Lower lobe of right lung (tissue), 2 donors: Measurements from ENCODE around the gene UBXN7. TPM values are rescaled to one million over a fixed set of nuclear protein-coding genes. Genes with fewer than 3 reads are reported as not detected.
"Not testable (repeated sequence)": the region's sequence is repeated elsewhere in the genome, so short reads cannot be mapped to it uniquely, and the experiment has no call there.

Source experiments
- ATAC-seq, 2 donors: fragments of 200-7000 bp; cut with Tn5 transposase; one replicate each; pipeline ENCODE4 v1.9.1; 2020 to 2022; ENCODE audit warnings: mild to moderate bottlenecking in 2 of 2, moderate library complexity in 2 of 2
- DNase-seq: peaks from one replicate; pipeline ENCODE4 v3.0.0-alpha.2; 2020
- H3K27ac ChIP-seq: fragments of 200-600 bp; one replicate; pipeline ENCODE4 v1.8.0; 2022
- H3K27me3 ChIP-seq: fragments of 200-600 bp; one replicate; pipeline ENCODE4 v1.8.0; 2022; ENCODE audit warnings: low read depth
- H3K36me3 ChIP-seq: fragments of 200-600 bp; one replicate; pipeline ENCODE4 v1.8.0; 2022; ENCODE audit warnings: mild to moderate bottlenecking
- H3K4me1 ChIP-seq: fragments of 200-600 bp; one replicate; pipeline ENCODE4 v1.8.0; 2022
- H3K4me3 ChIP-seq: fragments of 200-600 bp; one replicate; pipeline ENCODE4 v1.8.0; 2022; ENCODE audit warnings: mild to moderate bottlenecking
- H3K9me3 ChIP-seq: fragments of 200-600 bp; one replicate; pipeline ENCODE4 v1.8.0; 2022
- intact Hi-C: fragments of 100-400 bp; cut with DNase I; formaldehyde crosslinking; loops from one replicate; pipeline ENCODE4 v1.11.0; 2022
- total RNA-seq: library from RNA; stranded (reverse); fragmentation: NEBNext Ultra II Directional; extraction: Animal tissue kit (Norgen Biotek cat#: 25700); gene quantifications from one replicate; pipeline ENCODE4 v1.2.1, GENCODE V29; 2021
- TF ChIP-seq, protein P1 (sequence below): fragments of 200-600 bp; IDR thresholded peaks from one replicate; pipeline ENCODE4 v1.8.0; 2022; ENCODE audit warnings: antibody characterized with exemption, mild to moderate bottlenecking
- donor health status: DM: no; HTN: yes; CAD: no; lungs with severe emphysema.

Gene UBXN7
- total RNA-seq, 1 donor from 2014 or later: 56.2 TPM

GRCh38 chr3:196440696-196441095 is 8.5 kb upstream of the UBXN7 start:
- no peak overlapping the region for H3K27ac ChIP-seq
- ATAC-seq: no peak
- TF ChIP-seq, protein P1, sequence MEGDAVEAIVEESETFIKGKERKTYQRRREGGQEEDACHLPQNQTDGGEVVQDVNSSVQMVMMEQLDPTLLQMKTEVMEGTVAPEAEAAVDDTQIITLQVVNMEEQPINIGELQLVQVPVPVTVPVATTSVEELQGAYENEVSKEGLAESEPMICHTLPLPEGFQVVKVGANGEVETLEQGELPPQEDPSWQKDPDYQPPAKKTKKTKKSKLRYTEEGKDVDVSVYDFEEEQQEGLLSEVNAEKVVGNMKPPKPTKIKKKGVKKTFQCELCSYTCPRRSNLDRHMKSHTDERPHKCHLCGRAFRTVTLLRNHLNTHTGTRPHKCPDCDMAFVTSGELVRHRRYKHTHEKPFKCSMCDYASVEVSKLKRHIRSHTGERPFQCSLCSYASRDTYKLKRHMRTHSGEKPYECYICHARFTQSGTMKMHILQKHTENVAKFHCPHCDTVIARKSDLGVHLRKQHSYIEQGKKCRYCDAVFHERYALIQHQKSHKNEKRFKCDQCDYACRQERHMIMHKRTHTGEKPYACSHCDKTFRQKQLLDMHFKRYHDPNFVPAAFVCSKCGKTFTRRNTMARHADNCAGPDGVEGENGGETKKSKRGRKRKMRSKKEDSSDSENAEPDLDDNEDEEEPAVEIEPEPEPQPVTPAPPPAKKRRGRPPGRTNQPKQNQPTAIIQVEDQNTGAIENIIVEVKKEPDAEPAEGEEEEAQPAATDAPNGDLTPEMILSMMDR: no peak

DNA sequence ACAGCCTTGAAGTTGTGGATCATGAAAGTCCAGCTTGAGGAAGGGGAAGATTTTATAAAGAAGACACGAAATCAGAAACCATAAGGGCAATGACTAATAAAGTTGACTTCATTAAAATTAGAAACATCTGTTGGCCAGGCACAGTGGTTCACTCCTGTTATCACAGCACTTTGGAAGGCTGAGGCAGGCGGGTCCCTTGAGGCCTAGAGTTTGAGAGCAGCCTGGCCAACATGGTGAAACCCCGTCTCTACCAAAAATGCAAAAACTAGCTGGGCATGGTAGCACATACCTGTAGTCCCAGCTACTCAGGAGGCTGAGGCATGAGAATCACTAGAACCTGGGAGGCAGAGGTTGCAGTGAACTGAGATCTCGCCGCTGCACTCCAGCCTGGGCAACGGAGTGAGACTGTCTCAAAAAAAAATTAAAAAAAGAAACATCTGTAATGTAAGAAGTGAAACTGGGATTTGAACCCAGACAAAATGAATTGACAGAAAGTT is 7.9 kb upstream of the UBXN7 start:
- TF ChIP-seq, protein P1: no peak
- Histone ChIP-seq H3K9me3 (no peaks in the 10 kb centered on the region), H3K4me1 (no peaks in the 10 kb centered on the region), H3K36me3 (no peaks in the 10 kb centered on the region), H3K27ac (no peak overlapping the region), H3K4me3 (no peak overlapping the region), H3K27me3 (no peaks in the 10 kb centered on the region)
- DNase-seq: no peak
- intact Hi-C loops: no loop called here
- ATAC-seq: no peak

More at GRCh38 chr3:196440696-196441095, 8.5 kb upstream of the UBXN7 start:
- H3K36me3 ChIP-seq: no peaks in the 10 kb centered on the region
- intact Hi-C loops: no loop called here
- no peaks in the 10 kb centered on the region for H3K9me3 ChIP-seq
- no peak overlapping the region for H3K4me3 ChIP-seq
- no peak for DNase-seq
- no peaks in the 10 kb centered on the region for H3K27me3 ChIP-seq
- no peaks in the 10 kb centered on the region for H3K4me1 ChIP-seq

DNA sequence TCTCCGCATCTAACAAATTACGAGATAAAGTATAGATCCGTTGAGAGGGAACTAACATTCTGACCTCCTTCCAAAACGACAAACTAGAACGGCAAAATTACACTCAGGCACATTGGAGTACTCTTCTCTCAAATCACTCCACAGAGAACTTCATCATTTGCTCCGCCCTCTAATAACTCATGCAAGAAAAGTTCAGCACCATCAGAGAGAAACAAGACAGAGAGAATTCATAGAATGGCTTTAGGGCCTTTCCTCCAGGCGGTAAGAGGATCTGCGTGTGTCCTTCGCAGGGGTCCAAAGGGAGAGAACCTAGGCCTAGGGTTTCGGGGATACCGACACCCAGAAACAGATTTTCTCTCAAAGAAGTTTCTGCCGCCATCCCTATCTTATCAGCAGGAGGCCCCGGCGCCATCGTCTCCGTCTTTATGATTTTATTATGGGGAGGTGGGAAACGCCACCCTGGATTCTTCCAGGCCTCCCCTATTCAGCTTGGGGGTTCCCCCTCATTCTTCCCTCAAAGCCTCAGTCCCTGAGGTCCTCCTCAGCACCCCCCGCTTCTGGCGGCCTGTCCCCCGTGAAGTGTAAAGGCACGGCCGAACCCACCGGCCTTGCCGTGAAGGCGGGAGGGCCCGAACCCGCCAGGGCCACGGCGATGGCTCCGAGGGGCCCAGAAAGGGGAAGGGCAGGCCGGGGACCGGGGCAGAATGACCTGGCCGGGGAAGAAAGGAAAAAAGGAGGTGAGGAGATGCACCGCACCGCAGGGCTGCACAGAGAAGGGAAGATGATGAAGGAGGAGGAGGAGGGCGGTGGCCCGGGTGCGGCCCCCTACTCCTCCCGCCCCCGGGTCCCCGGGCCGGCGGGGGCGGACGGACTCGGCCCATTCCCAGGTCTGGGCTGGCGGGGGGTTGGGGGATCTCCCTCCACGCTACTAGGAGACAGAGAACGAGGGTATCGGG is 768 bp downstream of the UBXN7 start:
- Histone ChIP-seq H3K27ac (peak overlapping the region; percentile 91), H3K4me1 (peaks cover 15% of the 10 kb centered on the region), H3K9me3 (no peaks in the 10 kb centered on the region), H3K36me3 (peaks cover 8% of the 10 kb centered on the region), H3K4me3 (peak overlapping the region; percentile 98), H3K27me3 (no peaks in the 10 kb centered on the region)
- TF ChIP-seq, protein P1: no peak
- DNase-seq: peak; percentile 55
- intact Hi-C loops: no loop called here
- peak; percentile 60 to 63 for ATAC-seq

DNA sequence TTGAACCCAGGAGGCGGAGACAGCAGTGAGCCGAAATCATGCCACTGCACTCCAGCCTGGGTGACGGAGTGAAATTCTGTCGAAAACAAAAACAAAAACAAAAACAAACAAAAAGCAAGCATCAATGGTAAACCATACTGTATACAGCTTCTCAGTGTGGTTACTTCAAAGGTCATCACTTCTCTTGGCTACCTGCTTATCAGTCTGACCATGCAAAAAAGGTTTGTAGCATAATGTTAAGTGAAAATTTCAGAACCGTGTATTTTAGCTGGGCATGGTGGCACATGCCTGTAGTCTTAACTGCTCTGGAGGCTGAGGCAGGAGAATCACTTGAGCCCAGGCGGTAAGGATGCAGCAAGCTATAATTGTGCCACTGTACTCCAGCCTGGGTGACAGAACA is 4.2 kb downstream of the UBXN7 start:
- Histone ChIP-seq H3K27ac (no peak overlapping the region), H3K4me1 (peaks cover 20% of the 10 kb centered on the region), H3K36me3 (peaks cover 15% of the 10 kb centered on the region), H3K9me3 (no peaks in the 10 kb centered on the region), H3K27me3 (no peaks in the 10 kb centered on the region), H3K4me3 (no peak overlapping the region)
- ATAC-seq: no peak
- intact Hi-C loops: no loop called here
- TF ChIP-seq, protein P1: no peak
- no peak for DNase-seq

DNA sequence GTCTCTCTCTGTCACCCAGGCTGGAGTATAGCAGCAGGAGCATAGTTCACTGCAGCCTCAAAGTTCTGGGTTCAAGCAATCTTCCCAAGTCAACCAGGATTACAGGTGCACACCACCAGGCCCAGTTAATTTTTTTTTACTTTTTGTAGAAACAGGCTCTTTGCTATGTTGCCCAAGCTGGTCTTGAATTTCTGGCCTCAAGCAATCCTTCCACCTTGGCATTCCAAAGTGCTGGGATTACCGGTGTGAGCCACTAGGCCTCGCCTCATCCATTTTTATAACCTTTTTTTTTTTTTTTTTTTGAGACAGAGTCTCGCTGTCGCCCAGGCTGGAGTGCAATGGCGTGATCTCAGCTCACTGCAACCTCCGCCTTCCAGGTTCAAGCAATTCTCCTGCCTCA is 7.8 kb downstream of the UBXN7 start:
- H3K9me3 ChIP-seq, ATAC-seq, H3K4me3 ChIP-seq, intact Hi-C loops, DNase-seq, H3K27me3 ChIP-seq, H3K27ac ChIP-seq: not testable (repeated sequence)
- Histone ChIP-seq H3K36me3 (peaks cover 15% of the 10 kb centered on the region), H3K4me1 (peaks cover 11% of the 10 kb centered on the region)
